ENCODE results near the gene ARHGAP15. TPM values are rescaled to one million over a fixed set of nuclear protein-coding genes. Genes with fewer than 3 reads are reported as not detected.

The ARHGAP15 gene
- total RNA-seq, 2 experiments from 2014 or later = 72.1 to 98.4 TPM

GRCh38 chr2:143652692-143653091 lies 523.5 kb downstream of the ARHGAP15 start:
- Histone ChIP-seq H3K4me3 (ENCODE audit: low read depth, low read length, poor library complexity, severe bottlenecking) (no peak overlapping the region), H4K20me1 (ENCODE audit: insufficient read depth, low read length) (no peaks in the 10 kb centered on the region), H2AFZ (ENCODE audit: low read length) (no peak overlapping the region), H3K79me2 (ENCODE audit: insufficient read depth, low read depth, low read length) (no peaks in the 10 kb centered on the region), H3K9me2 (ENCODE audit: insufficient read depth, low read length) (no peaks in the 10 kb centered on the region), H3K4me2 (ENCODE audit: low read length) (no peak overlapping the region), H3K4me1 (ENCODE audit: insufficient read depth, low read length, poor library complexity, severe bottlenecking) (no peaks in the 10 kb centered on the region), H3K9me3 (ENCODE audit: low read length) (peaks cover 15% of the 10 kb centered on the region; the same call in 1 of the 2 replicates), H3K36me3 (ENCODE audit: insufficient read depth, low read length) (no peaks in the 10 kb centered on the region), H3K27ac (ENCODE audit: low read depth, low read length, poor library complexity, severe bottlenecking) (no peak overlapping the region)
- intact Hi-C loops (cut with micrococcal nuclease; ENCODE audit: unreplicated experiment) = no loop called here
- ChIA-PET CTCF (ENCODE audit: unreplicated experiment) (no interaction called here), POLR2A (no interaction called here)
- TF ChIP-seq EZH2phosphoT487 (IDR thresholded peaks at IDR 0.05; ENCODE audit: borderline replicate concordance, low read depth, low read length) (no peak), CTCF (conservative IDR thresholded peaks at IDR 0.05; ENCODE audit: low read length) (no peak)
- BruUV-seq (replicated peaks) = no TSS peak
- no peak for DNase-seq (ENCODE audit: low spot score)

- CTCF ChIA-PET (ENCODE audit: unreplicated experiment) = no interaction called here
- TF ChIP-seq EZH2phosphoT487 (IDR thresholded peaks at IDR 0.05; ENCODE audit: borderline replicate concordance, low read depth, low read length) = no peak
- POLR2A ChIA-PET = interaction anchor here (0.6 to 1.9 kb wide), 4 partner anchors 14 to 819 kb away, joined by 3 to 6 read pairs (median 4); no protein-coding TSS in a partner anchor
- H3K4me1 ChIP-seq (ENCODE audit: insufficient read depth, low read length, poor library complexity, severe bottlenecking) = no peaks in the 10 kb centered on the region
- BruUV-seq (replicated peaks) = no TSS peak
- H3K9me2 ChIP-seq (ENCODE audit: insufficient read depth, low read length) = no peaks in the 10 kb centered on the region
- H3K4me2 ChIP-seq (ENCODE audit: low read length) = no peak overlapping the region
- intact Hi-C loops (cut with micrococcal nuclease; ENCODE audit: unreplicated experiment) = no loop called here
- H4K20me1 ChIP-seq (ENCODE audit: insufficient read depth, low read length) = no peaks in the 10 kb centered on the region
- H3K36me3 ChIP-seq (ENCODE audit: insufficient read depth, low read length) = no peaks in the 10 kb centered on the region
- H3K79me2 ChIP-seq (ENCODE audit: insufficient read depth, low read depth, low read length) = no peaks in the 10 kb centered on the region
- DNase-seq (ENCODE audit: low spot score) = no peak
- H3K4me3 ChIP-seq (ENCODE audit: low read depth, low read length, poor library complexity, severe bottlenecking) = no peak overlapping the region
- no peak overlapping the region for H2AFZ ChIP-seq (ENCODE audit: low read length)
- H3K9me3 ChIP-seq (ENCODE audit: low read length) = no peaks in the 10 kb centered on the region
- no peak overlapping the region for H3K27ac ChIP-seq (ENCODE audit: low read depth, low read length, poor library complexity, severe bottlenecking)
Measured at GRCh38 chr2:143668234-143668633, 539.0 kb downstream of the ARHGAP15 start.

- ChIA-PET POLR2A (no interaction called here), CTCF (ENCODE audit: unreplicated experiment) (no interaction called here)
- Histone ChIP-seq H3K4me3 (ENCODE audit: low read depth, low read length, poor library complexity, severe bottlenecking) (no peak overlapping the region), H3K4me1 (ENCODE audit: insufficient read depth, low read length, poor library complexity, severe bottlenecking) (no peaks in the 10 kb centered on the region), H3K9me2 (ENCODE audit: insufficient read depth, low read length) (no peaks in the 10 kb centered on the region), H3K36me3 (ENCODE audit: insufficient read depth, low read length) (no peaks in the 10 kb centered on the region), H2AFZ (ENCODE audit: low read length) (no peak overlapping the region), H3K27ac (ENCODE audit: low read depth, low read length, poor library complexity, severe bottlenecking) (no peak overlapping the region), H3K9me3 (ENCODE audit: low read length) (no peaks in the 10 kb centered on the region), H4K20me1 (ENCODE audit: insufficient read depth, low read length) (no peaks in the 10 kb centered on the region), H3K4me2 (ENCODE audit: low read length) (no peak overlapping the region), H3K79me2 (ENCODE audit: insufficient read depth, low read depth, low read length) (no peaks in the 10 kb centered on the region)
- intact Hi-C loops (cut with micrococcal nuclease; ENCODE audit: unreplicated experiment) = no loop called here
- DNase-seq (ENCODE audit: low spot score) = no peak
- no peak for TF ChIP-seq CTCF (conservative IDR thresholded peaks at IDR 0.05; ENCODE audit: low read length)
- no peak for TF ChIP-seq EZH2phosphoT487 (IDR thresholded peaks at IDR 0.05; ENCODE audit: borderline replicate concordance, low read depth, low read length)
- BruUV-seq (replicated peaks) = no TSS peak
Measured at GRCh38 chr2:143674051-143674450, 544.8 kb downstream of the ARHGAP15 start.

Data from OCI-LY7 (cell line).